ENCODE measurements around the gene SAMD10. TPM values are rescaled to one million over a fixed set of nuclear protein-coding genes. Genes with fewer than 3 reads are reported as not detected.
A peak's percentile ranks its signal among the peaks of the same experiment; 100 is the strongest.

Gene SAMD10
- polyA plus RNA-seq, 6 donors from 2014 or later, result 2.0 to 7.1 (median 5.8) TPM

DNA sequence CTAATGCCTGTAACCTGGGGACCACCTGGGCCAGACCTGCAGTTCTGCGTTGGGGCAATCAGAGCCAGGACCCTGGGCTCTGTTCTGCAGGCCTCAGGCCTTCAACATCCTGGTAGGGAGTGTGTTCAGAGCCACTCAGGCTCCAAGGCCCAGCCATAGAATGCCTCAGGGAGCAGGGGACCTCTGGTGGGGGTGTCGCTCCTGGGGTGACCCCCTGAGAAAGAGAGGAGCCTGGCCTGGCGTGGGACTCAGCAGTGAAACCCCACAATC lies 35.7 kb downstream of the SAMD10 start:
- no peak for DNase-seq
- H3K4me1 Mint-ChIP-seq, result peaks cover 31 to 38% (median 32%) of the 10 kb centered on the region in 3 donors
- H3K4me3 Mint-ChIP-seq, result no peak overlapping the region
- ATAC-seq (ENCODE audit: low read depth in 2 of 2), result no peak
- H3K9me3 Mint-ChIP-seq, result peaks cover 0 to 4% (median 0%) of the 10 kb centered on the region in 7 donors
- H3K36me3 Mint-ChIP-seq, result no peaks in the 10 kb centered on the region
- H3K27me3 Mint-ChIP-seq, result no peaks in the 10 kb centered on the region
- H3K27ac Mint-ChIP-seq, result no peak overlapping the region

DNA sequence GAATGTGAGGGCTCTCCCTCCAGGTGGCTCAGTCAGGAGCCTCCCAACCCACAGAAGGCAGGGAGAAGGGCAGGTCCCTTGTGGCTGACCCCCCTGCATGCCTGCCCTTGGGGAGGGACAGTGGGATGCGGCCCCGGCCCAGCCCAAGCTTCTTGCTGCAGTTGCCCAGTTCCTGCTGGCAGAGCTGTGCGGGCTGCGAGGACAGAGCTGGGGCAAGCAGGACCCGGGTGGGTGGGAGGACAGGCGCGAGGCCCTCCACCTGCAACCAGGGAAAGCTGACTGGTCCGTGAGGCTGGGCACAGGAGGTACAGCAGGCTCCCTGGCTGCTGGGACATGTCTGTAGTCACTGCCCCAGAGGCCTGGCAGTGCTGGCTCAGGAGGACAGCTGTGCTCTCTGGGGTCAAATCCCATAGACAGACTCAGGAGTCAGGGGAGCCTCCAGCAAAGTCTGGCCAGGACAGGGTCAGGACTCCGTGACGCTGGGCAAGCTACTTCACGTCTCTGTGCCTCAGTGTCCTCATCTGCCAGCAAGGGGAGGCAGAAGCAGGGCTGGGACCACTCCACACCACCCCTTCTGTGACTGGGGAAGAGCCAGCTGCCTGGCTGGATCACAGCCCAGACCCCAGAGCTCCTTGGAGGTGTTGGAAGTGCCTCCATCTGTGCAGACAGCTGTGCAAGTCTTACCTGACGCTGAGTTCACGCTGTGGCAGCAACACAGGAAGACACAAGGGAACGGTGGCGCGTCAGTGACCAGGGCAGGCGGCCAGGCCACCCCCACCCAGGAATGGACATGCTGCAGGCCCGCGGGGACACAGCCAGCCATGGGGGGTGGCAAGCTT lies 36.3 kb downstream of the SAMD10 start:
- ATAC-seq (ENCODE audit: low read depth in 2 of 2) (no peak), DNase-seq (no peak)
- no peaks in the 10 kb centered on the region for H3K27me3 Mint-ChIP-seq
- H3K27ac Mint-ChIP-seq, result peak overlapping the region in 2 of 6 donors; percentile 44 to 69
- H3K36me3 Mint-ChIP-seq, result no peaks in the 10 kb centered on the region
- peaks cover 25 to 32% (median 26%) of the 10 kb centered on the region in 3 donors for H3K4me1 Mint-ChIP-seq
- H3K9me3 Mint-ChIP-seq, result peaks cover 0 to 4% (median 0%) of the 10 kb centered on the region in 7 donors
- peak overlapping the region in 1 of 8 donors; percentile 59 for H3K4me3 Mint-ChIP-seq

DNA sequence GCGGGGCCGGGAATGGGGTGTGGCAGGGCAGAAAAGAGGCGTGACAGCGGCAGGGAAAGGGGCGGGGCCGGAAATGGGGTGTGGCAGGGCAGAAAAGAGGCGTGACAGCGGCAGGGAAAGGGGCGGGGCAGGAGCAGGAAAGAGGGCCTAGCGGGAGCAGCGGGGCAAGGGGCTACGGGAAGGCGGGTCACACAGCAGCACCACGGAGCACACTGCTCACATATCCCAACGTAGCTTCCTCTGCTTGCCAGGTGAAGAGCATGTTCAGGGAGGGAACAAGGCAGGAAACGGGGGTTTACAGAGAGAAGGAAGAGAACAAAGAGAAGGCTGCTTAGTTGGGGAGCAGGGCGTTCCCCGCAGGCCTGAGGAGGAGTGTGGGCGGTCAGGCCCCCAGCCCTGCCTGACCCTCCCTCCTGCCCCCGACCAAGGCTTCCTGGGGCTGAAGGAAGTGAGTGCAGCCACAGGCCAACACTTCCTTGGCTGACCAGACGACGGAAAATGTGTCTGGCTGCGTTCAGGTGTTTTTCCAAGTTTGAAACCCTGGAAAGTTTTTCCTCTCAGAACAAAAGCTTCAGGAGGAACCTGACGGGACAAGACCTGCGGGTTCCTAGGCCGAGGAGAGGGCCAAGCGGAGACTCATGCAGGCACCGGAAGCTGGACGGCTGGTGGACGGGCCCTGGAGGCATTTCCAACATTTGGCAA lies 37.0 kb downstream of the SAMD10 start:
- Mint-ChIP-seq H3K9me3 (peaks cover 0 to 4% (median 0%) of the 10 kb centered on the region in 7 donors), H3K27me3 (no peaks in the 10 kb centered on the region), H3K4me3 (peak overlapping the region in 4 of 8 donors; percentile 20 to 76 (median 48)), H3K4me1 (peaks cover 18 to 24% (median 20%) of the 10 kb centered on the region in 3 donors), H3K36me3 (no peaks in the 10 kb centered on the region), H3K27ac (peak overlapping the region in 5 of 6 donors; percentile 38 to 93 (median 76))
- DNase-seq (no peak), ATAC-seq (ENCODE audit: low read depth in 2 of 2) (no peak)

DNA sequence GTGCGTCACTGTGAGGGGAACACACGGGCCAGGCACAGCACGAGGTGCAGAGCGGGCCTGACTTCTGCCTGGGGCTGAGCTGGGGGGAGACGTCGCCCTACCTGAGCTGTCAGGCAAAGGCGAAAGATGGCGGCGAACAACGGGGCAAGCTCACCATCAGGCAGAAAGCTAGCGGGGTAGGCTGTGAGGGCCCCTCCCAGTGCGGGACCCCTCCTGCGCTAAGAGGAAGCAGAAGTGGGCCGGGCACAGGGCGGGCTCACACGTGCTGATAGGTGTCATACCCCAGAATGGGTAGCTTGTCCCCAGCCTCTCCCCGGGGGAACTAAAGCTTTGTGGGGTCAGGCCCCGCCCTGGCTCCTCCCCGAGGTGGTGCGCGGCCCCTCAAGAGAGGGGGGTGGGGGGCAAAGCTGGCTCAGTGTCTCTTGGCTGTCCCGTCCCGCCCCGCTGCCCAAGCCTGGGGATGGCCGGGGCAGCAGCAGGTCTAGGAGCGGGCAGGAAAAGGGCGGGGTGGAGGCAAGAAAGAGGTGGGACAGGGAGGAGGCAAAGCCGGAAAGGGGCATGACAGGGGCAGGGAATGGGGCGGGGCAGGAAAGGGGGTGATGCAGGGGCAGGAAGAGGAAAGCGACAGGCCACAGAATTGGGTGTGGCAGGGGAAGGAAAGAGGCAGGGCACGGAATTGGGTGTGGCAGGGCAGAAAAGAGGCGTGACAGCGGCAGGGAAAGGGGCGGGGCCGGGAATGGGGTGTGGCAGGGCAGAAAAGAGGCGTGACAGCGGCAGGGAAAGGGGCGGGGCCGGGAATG lies 38.0 kb downstream of the SAMD10 start:
- H3K27ac Mint-ChIP-seq, result peak overlapping the region in 4 of 6 donors; percentile 22 to 92 (median 52)
- H3K27me3 Mint-ChIP-seq, result no peaks in the 10 kb centered on the region
- peaks cover 12 to 17% (median 13%) of the 10 kb centered on the region in 3 donors for H3K4me1 Mint-ChIP-seq
- peak; percentile 79 to 81 for ATAC-seq (ENCODE audit: low read depth in 2 of 2)
- H3K9me3 Mint-ChIP-seq, result peaks cover 0 to 4% (median 0%) of the 10 kb centered on the region in 7 donors
- peak overlapping the region in 4 of 8 donors; percentile 47 to 64 (median 56) for H3K4me3 Mint-ChIP-seq
- no peaks in the 10 kb centered on the region for H3K36me3 Mint-ChIP-seq
- peak; percentile 55 for DNase-seq

DNA sequence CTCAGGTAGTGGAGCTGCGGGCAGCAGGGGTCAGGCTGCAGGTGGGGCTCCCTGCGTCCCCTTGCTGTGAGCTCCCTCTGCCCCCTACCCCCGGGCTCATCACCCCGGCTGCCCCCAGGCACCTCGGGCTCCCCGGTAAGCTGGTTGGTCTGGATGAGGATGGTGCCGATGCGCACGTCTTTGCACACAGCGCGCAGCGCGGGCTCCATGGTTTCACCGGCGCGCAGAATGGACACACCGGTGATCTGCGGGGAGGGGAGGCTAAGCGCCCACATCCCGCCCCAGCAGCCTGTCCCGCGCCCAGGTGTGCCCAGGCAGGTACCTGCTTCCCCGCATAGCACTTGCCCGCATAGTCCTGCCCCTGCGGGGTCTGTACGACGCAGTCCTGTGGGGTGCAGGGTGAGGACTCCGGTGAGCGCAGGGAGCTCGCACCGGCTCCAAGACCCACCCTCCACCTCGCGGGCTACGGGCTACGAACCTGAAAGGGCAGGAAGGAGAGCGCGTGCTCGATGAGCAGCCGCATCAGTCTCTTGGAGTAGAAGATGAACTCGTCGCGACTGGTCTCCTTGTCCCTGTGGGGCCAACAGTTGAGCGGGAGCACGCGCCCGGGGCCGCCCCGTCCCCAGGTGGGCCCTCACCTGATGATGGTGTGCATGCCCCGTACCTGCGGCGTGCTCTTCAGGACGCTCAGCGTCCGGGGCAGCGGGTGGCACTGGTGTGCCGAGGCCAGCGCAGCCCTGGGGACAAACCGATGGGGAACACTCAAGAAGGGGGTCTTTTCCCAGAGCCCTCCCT lies 38.8 kb downstream of the SAMD10 start:
- ATAC-seq (ENCODE audit: low read depth in 2 of 2), result no peak
- Mint-ChIP-seq H3K27me3 (no peaks in the 10 kb centered on the region), H3K4me3 (peak overlapping the region in 2 of 8 donors; percentile 24 to 64), H3K36me3 (peaks cover 0 to 5% of the 10 kb centered on the region in 2 donors), H3K27ac (peak overlapping the region in 1 of 6 donors; percentile 23), H3K9me3 (peaks cover 0 to 4% (median 0%) of the 10 kb centered on the region in 7 donors), H3K4me1 (peaks cover 15 to 17% (median 16%) of the 10 kb centered on the region in 3 donors)
- no peak for DNase-seq

DNA sequence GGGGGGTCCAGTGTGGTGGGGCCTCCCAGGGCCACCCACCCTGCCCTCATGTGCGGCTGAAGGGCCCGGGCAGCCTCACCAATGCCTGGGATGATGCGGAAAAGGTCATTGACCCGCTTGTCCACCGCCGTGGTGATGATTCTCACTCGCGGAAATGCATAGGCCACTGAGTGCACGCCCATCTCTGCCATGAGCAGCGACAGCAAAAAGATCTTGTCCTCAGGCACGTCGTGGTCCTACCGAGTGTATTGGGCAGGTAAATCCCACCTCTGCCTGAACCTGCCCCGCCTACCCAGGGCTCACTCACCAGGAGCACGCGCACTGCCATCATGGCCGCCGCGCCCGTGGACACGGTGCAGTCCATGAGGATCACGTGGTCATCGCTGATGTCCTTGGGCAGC lies 39.4 kb downstream of the SAMD10 start:
- no peaks in the 10 kb centered on the region for H3K27me3 Mint-ChIP-seq
- no peak for DNase-seq

DNA sequence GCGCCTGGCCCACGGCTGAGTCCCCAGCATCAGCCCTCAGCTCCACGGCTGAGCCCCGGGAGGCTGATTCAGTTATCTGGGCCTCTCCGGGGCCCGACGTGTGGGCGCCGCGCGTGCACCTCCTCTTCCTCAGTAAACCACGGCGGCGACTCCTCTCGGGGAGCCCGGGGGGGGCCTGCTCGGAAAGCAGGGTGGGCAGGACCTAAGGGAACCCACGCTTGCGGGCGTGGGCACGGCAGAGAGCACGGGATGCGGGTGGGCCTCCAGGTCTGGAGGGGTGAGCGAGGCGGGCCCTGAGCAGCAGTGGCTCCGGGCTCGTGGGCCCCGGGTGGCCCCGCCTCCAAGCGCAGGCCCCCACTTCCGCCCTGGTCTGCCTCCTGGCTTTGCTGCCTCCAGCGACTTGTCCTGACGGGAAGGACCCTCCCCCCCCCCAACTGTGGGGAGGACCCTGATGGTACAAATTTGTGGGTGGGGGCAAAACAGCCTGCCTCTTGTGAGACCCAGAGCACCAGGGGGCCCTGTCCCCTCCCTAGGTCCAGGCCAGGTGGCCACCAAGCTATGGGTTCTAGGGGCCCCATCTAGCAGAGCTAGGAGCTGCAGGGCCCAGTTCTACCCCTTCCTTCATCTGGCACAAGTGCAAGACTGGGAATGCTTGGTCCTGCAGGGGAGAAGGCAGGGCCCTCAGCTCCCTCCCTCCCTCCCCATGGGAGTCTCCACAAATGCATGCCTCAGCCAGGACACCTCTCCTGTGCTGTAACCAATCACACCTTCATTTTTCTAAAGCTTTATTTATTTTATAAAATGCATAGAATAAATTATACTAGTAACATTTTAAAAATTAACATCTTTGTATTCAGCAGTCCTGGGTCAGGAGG lies 40.1 kb downstream of the SAMD10 start:
- Mint-ChIP-seq H3K27me3 (no peaks in the 10 kb centered on the region), H3K4me1 (peaks cover 13 to 19% (median 17%) of the 10 kb centered on the region in 3 donors), H3K4me3 (no peak overlapping the region), H3K9me3 (peaks cover 0 to 4% (median 0%) of the 10 kb centered on the region in 7 donors), H3K27ac (peak overlapping the region in 1 of 6 donors; percentile 15), H3K36me3 (peaks cover 0 to 10% of the 10 kb centered on the region in 2 donors)
- ATAC-seq (ENCODE audit: low read depth in 2 of 2), result no peak
- no peak for DNase-seq

More for the DNA sequence above, 39.4 kb downstream of the SAMD10 start:
- no peak for ATAC-seq (ENCODE audit: low read depth in 2 of 2)
- H3K27ac Mint-ChIP-seq, result peak overlapping the region in 2 of 6 donors; percentile 15 to 69
- H3K4me3 Mint-ChIP-seq, result no peak overlapping the region
- H3K36me3 Mint-ChIP-seq, result peaks cover 0 to 6% of the 10 kb centered on the region in 2 donors
- H3K9me3 Mint-ChIP-seq, result peaks cover 0 to 4% (median 0%) of the 10 kb centered on the region in 7 donors
- H3K4me1 Mint-ChIP-seq, result peaks cover 15 to 17% (median 16%) of the 10 kb centered on the region in 3 donors

DNA sequence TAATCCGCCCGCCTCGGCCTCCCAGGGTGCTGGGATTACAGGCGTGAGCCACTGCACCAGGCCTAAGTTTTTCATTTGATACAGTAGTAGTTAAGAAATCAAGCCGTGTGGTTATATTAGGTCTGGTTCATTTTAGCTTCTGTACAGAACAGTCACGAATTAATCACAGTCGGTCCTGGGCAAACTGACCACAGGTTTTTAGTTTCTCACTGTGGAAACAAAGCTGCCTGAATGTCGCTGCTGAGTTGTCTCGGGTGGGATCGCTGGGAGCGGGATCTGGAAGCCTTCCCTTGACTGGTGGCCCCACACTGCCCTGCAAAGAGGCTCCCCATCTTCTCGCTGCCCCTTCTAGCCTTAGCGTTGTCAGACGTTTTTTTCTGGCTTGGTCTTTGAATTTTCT lies 41.8 kb downstream of the SAMD10 start:
- Mint-ChIP-seq H3K27me3 (no peaks in the 10 kb centered on the region), H3K4me1 (peaks cover 13 to 19% (median 17%) of the 10 kb centered on the region in 3 donors), H3K27ac (peak overlapping the region in 4 of 6 donors; percentile 22 to 69 (median 32)), H3K4me3 (no peak overlapping the region), H3K9me3 (peaks cover 0 to 4% (median 0%) of the 10 kb centered on the region in 7 donors), H3K36me3 (peaks cover 0 to 10% of the 10 kb centered on the region in 2 donors)
- ATAC-seq (ENCODE audit: low read depth in 2 of 2) (no peak), DNase-seq (no peak)

DNA sequence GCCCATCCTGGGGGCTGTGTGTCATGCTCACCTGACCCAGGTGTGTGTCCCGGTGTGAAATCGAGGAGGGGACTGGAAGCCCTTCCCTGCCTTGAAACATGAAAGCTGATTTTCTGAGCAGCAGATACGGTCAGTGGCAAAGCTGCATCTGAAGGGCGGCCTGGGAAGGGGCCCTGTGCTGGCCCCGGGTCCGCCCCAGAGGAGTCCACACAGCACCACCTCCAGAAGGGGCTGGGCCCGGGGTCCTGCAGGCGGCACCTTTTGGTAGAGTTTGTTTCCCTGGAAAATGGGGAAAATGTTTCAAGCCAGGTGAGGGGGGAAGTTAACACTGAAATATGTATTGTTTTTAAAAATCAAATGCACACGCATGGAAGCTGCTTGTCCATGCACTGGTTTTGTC lies 44.0 kb downstream of the SAMD10 start:
- H3K27me3 Mint-ChIP-seq, result no peaks in the 10 kb centered on the region
- ATAC-seq (ENCODE audit: low read depth in 2 of 2) (no peak), DNase-seq (no peak)
- no peak overlapping the region for H3K4me3 Mint-ChIP-seq
- peaks cover 10 to 15% of the 10 kb centered on the region in 2 donors for H3K36me3 Mint-ChIP-seq
- no peaks in the 10 kb centered on the region for H3K9me3 Mint-ChIP-seq
- H3K27ac Mint-ChIP-seq, result no peak overlapping the region
- H3K4me1 Mint-ChIP-seq, result peaks cover 6 to 7% (median 7%) of the 10 kb centered on the region in 3 donors

DNA sequence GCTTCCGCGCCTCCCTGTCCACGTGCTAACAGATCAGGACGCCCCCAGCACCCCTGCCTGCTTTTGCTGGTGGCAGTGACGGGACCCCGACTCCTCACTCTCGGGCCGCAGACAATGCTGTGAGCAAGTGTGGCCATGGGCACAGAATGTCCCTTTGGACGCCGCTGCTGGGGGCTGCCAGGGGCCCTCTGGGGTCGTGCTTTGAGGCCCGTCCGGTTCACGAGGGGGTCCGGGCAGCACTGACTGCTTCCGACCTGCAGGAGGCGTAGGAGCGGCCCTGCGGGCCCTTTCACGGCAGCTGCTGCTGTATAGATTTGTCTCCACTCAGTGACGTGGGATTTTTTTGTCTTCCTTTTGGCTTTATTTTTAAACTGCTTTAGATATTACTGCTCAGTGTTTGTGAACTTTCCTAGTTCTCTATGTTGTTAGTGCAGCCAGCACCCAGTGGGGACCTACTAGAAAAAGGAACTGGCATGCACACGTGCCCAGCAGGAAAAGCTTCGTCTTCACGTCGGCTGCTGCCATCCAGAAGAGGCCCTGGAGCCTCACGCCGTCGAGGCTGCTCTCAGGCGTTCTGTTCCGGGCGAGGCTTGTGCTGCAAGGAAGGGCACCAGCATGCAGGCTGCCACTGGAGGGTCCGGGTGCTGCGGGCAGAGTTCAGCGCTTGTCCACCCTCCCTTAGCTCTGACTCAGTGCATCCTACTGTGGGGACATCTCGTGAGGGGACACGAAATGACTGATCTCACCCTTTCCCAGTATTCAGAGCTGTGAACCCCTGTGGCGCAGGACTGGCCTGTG lies 45.0 kb downstream of the SAMD10 start:
- Mint-ChIP-seq H3K27me3 (no peaks in the 10 kb centered on the region), H3K4me3 (peak overlapping the region in 1 of 8 donors; percentile 15), H3K36me3 (peaks cover 10 to 15% of the 10 kb centered on the region in 2 donors), H3K27ac (peak overlapping the region in 2 of 6 donors; percentile 39 to 43), H3K4me1 (peaks cover 6 to 7% (median 7%) of the 10 kb centered on the region in 3 donors), H3K9me3 (no peaks in the 10 kb centered on the region)
- no peak for ATAC-seq (ENCODE audit: low read depth in 2 of 2)
- DNase-seq, result no peak

DNA sequence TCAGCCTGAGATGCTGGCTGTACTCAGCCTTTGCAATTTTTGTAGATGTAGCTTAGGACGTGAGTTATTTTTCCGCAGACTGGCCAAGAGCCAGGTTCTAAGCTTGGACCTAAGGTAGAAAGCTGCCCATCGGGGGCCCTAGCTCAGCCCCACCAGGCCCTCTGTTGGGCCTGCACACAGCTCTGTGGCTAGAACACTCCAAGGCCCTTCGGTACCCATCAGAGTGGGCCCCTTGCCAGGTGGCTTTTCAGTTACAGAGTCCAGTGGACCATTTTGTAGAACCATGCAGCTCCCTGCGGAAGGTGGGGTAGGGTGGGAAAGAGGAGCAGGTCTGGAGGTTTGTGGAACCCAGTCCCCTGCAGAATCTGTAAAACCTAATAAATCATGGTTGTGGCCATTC lies 45.8 kb downstream of the SAMD10 start:
- H3K4me3 Mint-ChIP-seq, result no peak overlapping the region
- peaks cover 6 to 7% (median 7%) of the 10 kb centered on the region in 3 donors for H3K4me1 Mint-ChIP-seq
- no peak overlapping the region for H3K27ac Mint-ChIP-seq
- DNase-seq (no peak), ATAC-seq (ENCODE audit: low read depth in 2 of 2) (no peak)
- H3K9me3 Mint-ChIP-seq, result no peaks in the 10 kb centered on the region
- no peaks in the 10 kb centered on the region for H3K27me3 Mint-ChIP-seq
- H3K36me3 Mint-ChIP-seq, result peaks cover 10 to 20% of the 10 kb centered on the region in 2 donors
